HepG2 (cell line): ENCODE results near the gene RPLP2. TPM values are rescaled to one million over a fixed set of nuclear protein-coding genes. Genes with fewer than 3 reads are reported as not detected.

Experiments used
- DMTF1 ChIP-seq: sonication (generic); formaldehyde crosslinking; IDR thresholded peaks from 2 replicates; pipeline ENCODE4 v1.4.0; 2020; ENCODE audit warnings: mild to moderate bottlenecking, missing genetic modification reagents
- FOXJ3 ChIP-seq: sonication (generic); formaldehyde crosslinking; IDR thresholded peaks from 2 replicates; pipeline ENCODE4 v1.4.0; 2020; ENCODE audit warnings: missing genetic modification reagents, mild to moderate bottlenecking, borderline replicate concordance
- HMG20B ChIP-seq: conservative IDR thresholded peaks from 2 replicates; pipeline ENCODE4 v1.6.1; 2016; ENCODE audit warnings: missing genetic modification reagents, missing compliant biosample characterization
- HNF1B ChIP-seq: sonication (generic); formaldehyde crosslinking; IDR thresholded peaks from 2 replicates; pipeline ENCODE4 v1.5.1; 2020; ENCODE audit warnings: mild to moderate bottlenecking, moderate library complexity, missing genetic modification reagents
- IRF2 ChIP-seq: IDR thresholded peaks from 2 replicates; pipeline ENCODE4 v1.6.1; 2018; ENCODE audit warnings: missing genetic modification reagents, missing compliant biosample characterization
- IRX3 ChIP-seq: sonication (generic); formaldehyde crosslinking; IDR thresholded peaks from 2 replicates; pipeline ENCODE4 v1.8.1; 2023; ENCODE audit warnings: mild to moderate bottlenecking, low read depth, missing genetic modification reagents, borderline replicate concordance
- MNT ChIP-seq: fragments of 450-650 bp; IDR thresholded peaks from 2 replicates; pipeline ENCODE4 v1.6.1; 2016
- NCOR1 ChIP-seq: fragments of 200-600 bp; sonication (generic); IDR thresholded peaks from 2 replicates; pipeline ENCODE4 v1.7.0; 2017; ENCODE audit warnings: antibody characterized with exemption, low read length, borderline replicate concordance
- PCBP1 ChIP-seq: fragments of 200-400 bp; formaldehyde crosslinking; IDR thresholded peaks from 2 replicates; pipeline ENCODE4 v1.6.1; 2017; ENCODE audit warnings: mild to moderate bottlenecking, low read depth, low read length, borderline replicate concordance
- POLR2AphosphoS5 ChIP-seq: IDR thresholded peaks from 2 replicates; pipeline ENCODE4 v1.6.1; 2012; ENCODE audit warnings: low read depth, low read length
- SCMH1 ChIP-seq: sonication (generic); formaldehyde crosslinking; IDR thresholded peaks from 2 replicates; pipeline ENCODE4 v1.9.0; 2021; ENCODE audit warnings: missing genetic modification reagents, mild to moderate bottlenecking, borderline replicate concordance
- TEAD3 ChIP-seq: optimal IDR thresholded peaks from 2 replicates; pipeline ENCODE3; 2016; ENCODE audit warnings: borderline replicate concordance
- YEATS4 ChIP-seq: sonication (generic); formaldehyde crosslinking; IDR thresholded peaks from 2 replicates; pipeline ENCODE4 v1.4.0; 2020; ENCODE audit warnings: missing genetic modification reagents, borderline replicate concordance
- ZKSCAN5 ChIP-seq: sonication (generic); formaldehyde crosslinking; IDR thresholded peaks from 2 replicates; pipeline ENCODE4 v1.5.1; 2020; ENCODE audit warnings: mild to moderate bottlenecking, missing genetic modification reagents
- ZNF546 ChIP-seq: sonication (generic); formaldehyde crosslinking; conservative IDR thresholded peaks from 2 replicates; pipeline ENCODE4 v1.8.1; 2023; ENCODE audit warnings: mild to moderate bottlenecking, missing genetic modification reagents
- ZNF567 ChIP-seq: sonication (generic); formaldehyde crosslinking; IDR thresholded peaks from 2 replicates; pipeline ENCODE4 v1.8.1; 2023; ENCODE audit warnings: mild to moderate bottlenecking, missing genetic modification reagents, borderline replicate concordance
- ZNF569 ChIP-seq: sonication (generic); formaldehyde crosslinking; IDR thresholded peaks from 2 replicates; pipeline ENCODE4 v1.5.0; 2020; ENCODE audit warnings: mild to moderate bottlenecking, missing genetic modification reagents, moderate library complexity, borderline replicate concordance
- ZNF577 ChIP-seq: sonication (generic); formaldehyde crosslinking; IDR thresholded peaks from 2 replicates; pipeline ENCODE4 v1.4.0; 2020; ENCODE audit warnings: mild to moderate bottlenecking, low read depth, missing genetic modification reagents, borderline replicate concordance
- ZNF598 ChIP-seq: sonication (generic); formaldehyde crosslinking; IDR thresholded peaks from 2 replicates; pipeline ENCODE4 v1.5.1; 2020; ENCODE audit warnings: mild to moderate bottlenecking, missing genetic modification reagents, borderline replicate concordance
- ZNF660 ChIP-seq: sonication (generic); formaldehyde crosslinking; IDR thresholded peaks from 2 replicates; pipeline ENCODE4 v1.5.1; 2020; ENCODE audit warnings: mild to moderate bottlenecking, low read depth, missing genetic modification reagents, borderline replicate concordance
- ZNF747 ChIP-seq: sonication (generic); formaldehyde crosslinking; IDR thresholded peaks from 2 replicates; pipeline ENCODE4 v1.8.1; 2023; ENCODE audit warnings: missing genetic modification reagents, mild to moderate bottlenecking, borderline replicate concordance
- ZNF772 ChIP-seq: sonication (generic); formaldehyde crosslinking; IDR thresholded peaks from 2 replicates; pipeline ENCODE4 v1.5.0; 2020; ENCODE audit warnings: mild to moderate bottlenecking, missing genetic modification reagents
- ZNF775 ChIP-seq: sonication (generic); formaldehyde crosslinking; IDR thresholded peaks from 2 replicates; pipeline ENCODE4 v1.4.0; 2020; ENCODE audit warnings: missing genetic modification reagents, mild to moderate bottlenecking, moderate library complexity, borderline replicate concordance
- polyA plus RNA-seq, 8 experiments: library from polyadenylated mRNA; depleted of rRNA in 3 of 8; stranded (reverse) in 7 of 8; unstranded in 1 of 8; fragments of >200 nt; fragmentation: Illumina TruSeq in 4 of 8; extraction: Trizol in 4 of 8; gene quantifications; 2 replicates each; pipeline versions ENCODE4 v1.2.1 to v1.2.3, GENCODE V29; 2011 to 2016; ENCODE audit warnings: low read depth in 4 of 8, missing spikeins in 1 of 8, mixed read lengths in 1 of 8; ENCODE audit not compliant: insufficient read depth in 1 of 8
- total RNA-seq, 5 experiments: library from RNA; depleted of rRNA; stranded (reverse); fragments of >200 nt; fragmentation: Illumina TruSeq; extraction: Trizol; gene quantifications; 2 replicates each; pipeline ENCODE4 v1.2.3, GENCODE V29; 2016; ENCODE audit warnings: low read depth in 1 of 5

Gene RPLP2
- total and polyA plus RNA-seq, 2 of the 13 experiments (the other 11 are each of a cell fraction or from before 2014, with no cell fraction given): 978 to 2,106 TPM

- TF ChIP-seq IRF2 (CRISPR knock-in tag) (peak; percentile 70; the same call in 1 of the 2 replicates), ZNF569 (CRISPR knock-in tag) (no peak), ZNF775 (no peak), ZNF577 (CRISPR knock-in tag) (no peak), NCOR1 (no peak), ZNF772 (CRISPR knock-in tag) (no peak), POLR2AphosphoS5 (peak; percentile 49), HNF1B (CRISPR knock-in tag) (0 out of 2 replicates have a peak, but pooled peaks have one; percentile 62), ZNF660 (no peak), ZKSCAN5 (no peak), TEAD3 (CRISPR knock-in tag) (peak; percentile 97), MNT (peak; percentile 59), ZNF598 (CRISPR knock-in tag) (no peak), SCMH1 (CRISPR knock-in tag) (no peak), PCBP1 (no peak; the same call in 1 of the 2 replicates), ZNF747 (CRISPR knock-in tag) (no peak), YEATS4 (CRISPR knock-in tag) (no peak; the same call in 1 of the 2 replicates), ZNF567 (no peak), ZNF546 (CRISPR knock-in tag) (0 out of 2 replicates have a peak, but pooled peaks have one; percentile 34), FOXJ3 (CRISPR knock-in tag) (no peak), IRX3 (CRISPR knock-in tag) (no peak), HMG20B (CRISPR knock-in tag) (peak; percentile 13; the same call in 1 of the 2 replicates), DMTF1 (CRISPR knock-in tag) (no peak)
Observed at GRCh38 chr11:843818-844692, 34.3 kb downstream of the RPLP2 start (continued).
